Stimulated activated CD4-positive, alpha-beta T cell treated with anti-CD3 and anti-CD28 coated beads, TNF-alpha, amount 100 ng/mL, for 24 hours (primary cell): ENCODE data around the gene SNX22.
A peak's percentile ranks its signal among the peaks of the same experiment; 100 is the strongest.

Experiments used
- DNase-seq, 3 experiments: peaks; one replicate each; pipeline ENCODE4 v3.0.0-alpha.2; 2020; ENCODE audit warnings: low read depth in 3 of 3

Gene SNX22

DNA sequence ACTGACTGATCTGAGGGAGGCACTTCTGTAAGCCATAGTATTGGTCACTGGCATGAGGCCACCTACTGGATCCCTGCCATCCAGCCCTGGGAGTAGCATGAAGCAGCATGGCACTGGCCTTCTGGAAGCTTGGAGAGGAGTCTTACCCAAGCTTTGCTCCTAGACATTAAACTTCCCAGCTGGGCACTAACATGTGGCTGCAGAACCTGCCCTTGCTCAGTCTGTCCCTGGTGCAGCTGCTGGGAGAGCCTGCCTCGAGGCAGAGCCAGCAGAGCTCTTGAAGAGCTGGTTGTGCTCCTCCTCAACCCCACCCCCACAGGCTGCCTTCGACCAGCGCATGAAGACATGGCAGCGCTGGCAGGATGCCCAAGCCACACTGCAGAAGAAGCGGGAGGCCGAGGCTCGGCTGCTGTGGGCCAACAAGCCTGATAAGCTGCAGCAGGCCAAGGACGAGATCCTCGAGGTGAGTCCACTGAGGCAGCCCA lies 17.1 kb upstream of the SNX22 start:
- no peak for DNase-seq

DNA sequence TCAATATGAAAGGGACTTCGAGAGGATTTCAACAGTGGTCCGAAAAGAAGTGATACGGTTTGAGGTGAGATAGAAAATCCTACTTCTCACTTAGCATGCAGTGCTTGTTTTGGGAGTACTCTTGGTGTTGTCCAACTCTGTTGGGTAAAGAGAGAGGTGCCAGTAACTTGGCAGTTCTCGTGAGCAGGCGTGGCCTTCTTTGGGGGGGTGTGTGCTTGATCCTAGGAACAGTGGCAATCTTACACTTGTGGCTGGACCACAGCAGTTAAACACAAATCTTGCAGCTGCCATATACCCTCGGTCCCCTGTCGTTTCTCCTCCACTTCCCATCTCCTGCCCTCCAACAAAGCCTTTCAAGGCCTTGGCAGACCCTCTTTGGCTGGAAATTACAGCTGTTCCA lies 15.2 kb upstream of the SNX22 start:
- DNase-seq, result no peak

DNA sequence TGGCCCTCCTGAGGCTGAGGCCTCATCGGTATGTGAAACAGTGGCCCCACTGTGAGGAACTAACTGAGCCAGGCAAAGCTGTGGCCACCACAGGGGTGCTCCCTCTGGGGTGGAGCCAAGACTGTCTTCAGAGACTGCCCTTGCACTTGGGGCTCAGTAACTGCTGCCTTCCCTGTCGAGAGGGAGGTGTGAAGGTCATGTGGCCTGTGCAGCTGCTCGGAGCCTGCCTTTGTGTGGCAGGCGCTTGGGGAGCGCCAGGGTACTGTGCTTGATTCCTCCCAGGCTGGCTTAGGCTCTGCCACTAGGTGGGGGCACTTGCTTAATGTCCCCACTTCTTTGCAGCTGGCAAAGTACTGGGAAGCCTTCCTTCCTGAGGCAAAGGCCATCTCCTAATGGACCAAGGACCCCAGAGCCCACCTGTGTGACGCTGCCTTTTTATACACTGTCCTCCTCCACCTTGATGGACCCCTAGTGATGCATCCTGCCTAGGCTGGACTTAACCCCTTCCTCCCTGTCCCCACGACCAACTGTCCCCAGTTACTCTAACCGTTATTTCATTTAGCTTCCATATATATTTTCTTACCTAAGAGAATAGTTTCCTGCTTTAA lies 14.2 kb upstream of the SNX22 start:
- no peak for DNase-seq

DNA sequence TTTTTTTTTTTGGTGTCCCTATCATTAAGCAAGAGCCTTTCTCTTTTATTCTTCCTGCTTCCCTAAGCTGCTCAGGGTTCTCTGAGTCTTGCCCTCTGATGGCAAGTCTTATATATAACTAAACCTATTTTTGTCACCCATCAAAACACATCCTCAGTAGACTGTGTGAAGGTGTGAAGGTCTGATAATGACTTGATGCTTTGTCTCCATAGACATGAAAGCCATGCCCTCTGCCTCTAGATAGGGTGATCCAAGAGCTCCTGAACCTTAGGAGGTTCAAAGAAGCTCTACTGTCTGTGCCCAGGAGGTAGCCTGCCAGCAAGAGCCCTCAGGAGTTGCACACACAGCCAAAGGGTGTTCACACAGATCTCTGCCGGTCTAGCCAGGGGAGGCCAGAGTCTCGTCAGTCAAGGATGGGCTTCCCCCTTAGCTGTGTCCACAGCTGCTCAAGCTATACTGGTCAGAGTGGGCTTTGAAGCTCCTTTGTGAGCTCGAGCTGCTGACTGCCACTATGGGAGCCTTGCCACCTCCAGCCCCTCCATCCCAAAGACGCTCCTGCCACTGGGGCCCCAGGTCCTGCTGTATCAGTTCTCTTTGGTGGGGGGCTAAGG lies 13.1 kb upstream of the SNX22 start:
- DNase-seq, result no peak

DNA sequence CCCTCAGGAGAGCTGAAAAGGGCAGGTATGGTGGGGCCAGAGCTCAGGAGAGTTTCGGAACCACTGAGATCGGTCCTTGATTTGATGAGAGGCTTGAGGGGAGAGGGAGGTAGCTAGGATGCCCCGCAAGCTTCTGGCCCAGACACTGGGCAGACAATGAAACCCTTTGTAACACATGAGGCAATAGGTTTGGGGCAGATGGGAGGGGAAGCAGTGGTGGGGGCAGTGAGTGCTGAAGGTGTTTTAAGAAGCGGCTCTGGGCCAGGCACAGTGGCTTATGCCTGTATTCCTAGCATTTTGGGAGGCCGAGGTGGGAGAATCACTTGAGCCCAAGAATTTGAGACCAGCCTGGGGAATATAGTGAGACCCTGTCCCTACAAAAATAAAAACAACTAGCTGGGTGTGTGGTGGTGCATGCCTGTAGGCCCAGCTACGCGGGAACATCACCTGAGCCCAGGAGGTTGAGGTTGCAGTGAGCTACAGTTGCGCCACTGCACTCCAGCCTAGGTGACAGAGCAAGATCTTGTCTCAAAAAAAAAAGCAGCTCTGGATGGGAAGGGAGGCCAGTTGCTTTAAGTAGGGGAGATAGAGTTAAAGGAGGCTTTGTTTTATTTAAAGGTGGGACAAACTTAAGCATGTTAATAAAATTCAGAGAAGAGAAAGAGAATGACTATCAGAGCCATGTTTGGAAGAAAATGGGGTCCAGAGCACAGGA lies 9.6 kb upstream of the SNX22 start:
- DNase-seq, result no peak

DNA sequence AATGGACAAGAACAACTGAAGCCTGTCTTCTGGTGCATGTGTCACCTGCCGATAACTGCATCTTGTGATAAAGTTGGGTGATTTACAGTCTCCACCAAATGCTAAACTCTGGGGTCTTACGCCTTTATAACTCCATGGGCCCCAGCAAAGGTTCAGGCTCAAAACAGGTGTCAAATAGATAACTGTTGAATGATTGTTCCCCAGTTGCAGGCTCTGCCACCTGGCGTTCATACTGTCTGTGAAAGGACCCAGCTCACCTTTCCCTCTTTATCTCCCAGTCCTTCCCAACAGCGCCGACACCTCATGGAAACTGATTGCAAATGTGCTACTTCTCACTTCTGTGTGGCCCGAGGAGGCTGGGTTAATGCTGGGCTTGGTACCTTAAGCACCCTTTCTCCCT lies 8.3 kb upstream of the SNX22 start:
- no peak for DNase-seq

DNA sequence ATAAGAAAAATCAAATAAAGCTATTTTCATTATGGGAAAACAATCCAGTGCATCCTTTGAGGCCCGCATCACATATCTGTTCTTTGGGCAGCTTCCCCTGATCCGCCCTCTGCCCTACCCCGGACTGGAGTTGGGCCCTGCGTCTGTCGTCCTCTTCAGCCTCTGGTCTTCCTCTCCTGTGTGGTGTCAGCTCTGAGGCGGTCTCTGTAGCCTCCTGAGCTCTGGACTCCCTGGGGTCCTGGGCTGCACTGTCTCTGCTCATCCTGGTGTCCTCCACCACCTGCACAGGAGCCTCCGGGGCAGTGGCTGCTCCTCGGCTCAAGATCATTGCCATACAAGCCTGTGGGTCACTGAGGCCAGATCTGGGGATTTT lies 7.4 kb upstream of the SNX22 start:
- DNase-seq, result no peak

DNA sequence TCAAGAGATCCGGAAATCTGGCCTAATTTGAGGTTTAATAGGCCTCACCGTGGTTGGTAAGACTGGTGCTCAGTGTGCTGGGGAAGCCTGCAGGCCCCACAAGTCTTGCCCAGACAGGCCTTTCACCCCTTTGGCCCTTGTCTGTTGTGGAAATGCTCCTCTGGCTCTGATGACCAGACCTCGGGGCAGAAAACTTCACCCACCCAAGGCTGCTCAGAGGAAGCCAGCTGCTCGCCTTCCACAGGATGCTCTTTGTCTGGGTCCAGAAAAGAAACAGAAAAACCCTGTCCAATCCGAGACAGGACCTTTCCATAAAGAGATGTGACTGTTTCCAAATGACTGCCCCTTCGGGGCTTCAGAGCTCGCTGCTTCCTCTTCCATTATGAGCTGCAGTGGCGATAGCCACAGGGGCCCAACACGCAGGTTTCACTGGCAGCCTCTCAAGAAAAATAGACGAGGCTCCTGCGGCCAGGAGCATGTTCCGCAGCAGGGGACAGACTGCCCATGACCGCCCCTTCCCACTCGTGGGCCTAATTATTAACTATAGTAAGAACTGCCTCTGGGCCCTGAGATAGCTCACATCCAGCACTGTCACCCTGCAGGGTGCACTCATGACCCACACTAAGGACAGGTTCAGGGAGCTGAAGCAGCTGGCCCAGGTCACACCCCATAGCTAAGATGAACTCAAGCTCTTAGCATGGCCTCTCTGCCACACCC lies 6.8 kb upstream of the SNX22 start:
- DNase-seq, result no peak

DNA sequence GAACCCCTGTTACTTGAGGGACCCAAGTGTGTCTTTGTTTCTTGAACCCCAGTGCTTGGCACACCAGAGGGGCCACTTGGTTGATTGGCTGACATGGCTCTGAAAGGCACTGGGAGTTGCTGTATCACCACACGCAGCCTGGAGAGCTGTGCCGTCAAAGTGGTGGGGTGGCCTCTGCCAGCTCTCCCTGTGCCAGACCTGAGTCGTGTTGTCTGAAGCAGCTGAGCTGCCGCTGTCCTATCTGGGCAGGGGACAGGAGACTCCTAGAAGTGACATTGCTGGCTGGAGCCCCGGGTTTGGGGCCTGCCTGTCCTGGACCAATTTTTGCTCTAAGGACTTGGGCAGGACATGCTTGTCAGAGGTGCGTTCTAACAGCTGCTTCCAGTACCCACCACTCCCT lies 5.5 kb upstream of the SNX22 start:
- DNase-seq, result no peak

DNA sequence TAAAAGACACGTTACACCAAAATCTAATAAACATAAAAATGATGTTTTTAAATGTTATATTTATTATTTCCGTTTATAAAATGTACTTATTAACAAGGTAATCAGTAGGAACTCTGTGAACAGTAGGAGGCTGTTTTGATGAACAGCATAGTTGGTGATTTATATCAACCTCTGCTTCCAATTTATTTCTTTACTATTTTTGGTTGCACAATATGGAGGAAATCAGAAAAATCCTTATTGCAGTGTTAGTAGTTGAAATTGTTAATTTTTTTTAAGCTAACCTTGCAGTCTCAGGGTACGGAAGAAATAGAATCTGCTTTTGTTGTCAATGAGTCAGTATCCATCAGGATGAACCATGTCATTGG lies 5.0 kb upstream of the SNX22 start:
- no peak for DNase-seq

DNA sequence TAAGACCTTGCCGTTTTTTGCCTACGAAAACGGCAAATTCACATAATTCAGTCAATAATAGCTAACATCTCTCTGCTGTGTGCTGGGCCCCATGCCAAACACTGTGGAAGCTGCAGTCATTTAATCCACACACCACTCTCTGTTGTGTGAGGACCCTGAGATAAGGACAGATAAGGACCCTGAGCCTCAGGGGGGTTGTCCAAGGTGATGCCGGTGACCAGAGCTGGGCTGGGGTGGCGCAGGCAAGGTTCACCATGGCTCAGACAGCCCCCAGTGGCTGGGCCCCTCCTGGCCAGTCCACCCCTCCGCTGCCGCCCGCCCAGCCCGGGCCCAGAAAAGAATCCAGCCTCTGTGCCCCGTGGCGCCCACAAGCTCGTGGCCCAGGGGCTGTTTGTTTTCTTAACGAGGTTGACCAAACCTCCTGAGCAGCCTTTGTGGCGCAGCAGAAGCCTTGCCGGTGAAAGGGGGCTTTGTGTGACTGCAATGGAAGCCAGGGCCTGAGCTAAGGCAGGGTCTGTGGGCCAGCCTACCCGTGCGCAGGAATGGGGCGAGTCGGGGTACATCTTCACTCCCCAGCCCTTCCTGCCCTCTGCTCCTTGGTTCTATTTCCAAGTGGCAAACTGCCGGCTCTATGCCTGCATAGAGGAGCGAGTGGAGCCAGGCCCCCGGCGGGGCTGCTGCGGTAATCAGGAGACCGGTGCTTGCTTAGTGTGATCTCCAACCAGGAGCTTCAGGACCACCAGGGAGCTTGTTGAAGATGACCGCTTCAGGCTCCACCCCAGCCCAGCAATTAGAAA lies 4.4 kb upstream of the SNX22 start:
- no peak for DNase-seq

DNA sequence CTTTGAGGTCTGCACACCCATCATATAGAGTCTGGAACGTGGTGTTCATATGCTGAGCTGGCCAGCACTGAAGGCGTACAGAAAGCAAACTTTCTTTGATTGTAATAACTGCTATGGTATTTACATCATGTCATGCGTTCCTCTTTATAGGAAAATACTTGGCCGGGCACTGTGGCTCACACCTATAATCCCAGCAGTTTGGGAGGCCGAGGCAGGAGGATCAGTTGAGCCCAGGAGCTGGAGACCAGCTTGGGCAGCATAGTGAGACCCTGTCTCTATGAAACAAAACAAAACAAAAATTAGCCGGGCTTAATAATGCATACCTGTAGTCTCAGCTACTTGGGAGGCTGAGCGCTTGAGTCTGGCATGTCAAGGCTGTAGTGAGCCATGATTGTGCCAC lies 3.4 kb upstream of the SNX22 start:
- no peak for DNase-seq

DNA sequence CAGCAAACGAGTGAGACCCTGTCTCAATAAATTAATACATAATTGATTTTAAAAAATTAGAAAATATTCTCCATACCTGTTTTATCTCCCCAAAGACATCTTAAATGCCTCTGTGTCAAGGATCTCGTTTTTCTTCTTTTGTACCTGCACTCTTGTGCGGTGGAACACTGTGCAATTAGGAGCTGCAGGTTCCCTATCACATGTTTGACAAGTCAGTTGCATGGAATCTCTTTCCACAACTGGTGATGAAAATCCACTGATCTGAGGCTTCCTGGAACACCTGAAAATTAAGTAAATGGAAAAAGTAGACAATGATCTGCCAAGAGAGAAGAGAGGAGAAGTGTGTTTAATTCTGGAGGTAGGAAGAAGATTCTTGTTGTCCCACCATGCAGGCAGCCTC lies 3.0 kb upstream of the SNX22 start:
- no peak for DNase-seq

DNA sequence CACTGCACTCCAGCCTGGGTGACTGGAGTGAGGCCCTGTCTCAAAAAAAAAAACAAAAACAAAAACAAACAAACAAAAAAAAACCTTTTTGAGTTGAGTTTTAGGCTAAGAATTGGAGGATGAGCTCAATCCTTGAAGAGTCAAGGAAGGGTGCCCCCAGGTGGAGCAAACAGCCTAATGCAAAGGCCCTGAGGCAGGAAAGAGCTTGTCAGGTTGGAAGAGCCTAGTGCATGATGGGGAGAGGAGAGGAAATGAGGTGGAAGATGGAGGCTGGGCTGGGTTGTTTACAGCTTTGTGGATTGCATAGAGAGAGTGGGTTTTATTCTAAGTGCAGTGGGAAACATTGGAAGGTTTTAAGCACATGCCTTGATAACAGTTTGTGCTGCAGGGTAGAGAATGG lies 2.1 kb upstream of the SNX22 start:
- DNase-seq, result no peak

DNA sequence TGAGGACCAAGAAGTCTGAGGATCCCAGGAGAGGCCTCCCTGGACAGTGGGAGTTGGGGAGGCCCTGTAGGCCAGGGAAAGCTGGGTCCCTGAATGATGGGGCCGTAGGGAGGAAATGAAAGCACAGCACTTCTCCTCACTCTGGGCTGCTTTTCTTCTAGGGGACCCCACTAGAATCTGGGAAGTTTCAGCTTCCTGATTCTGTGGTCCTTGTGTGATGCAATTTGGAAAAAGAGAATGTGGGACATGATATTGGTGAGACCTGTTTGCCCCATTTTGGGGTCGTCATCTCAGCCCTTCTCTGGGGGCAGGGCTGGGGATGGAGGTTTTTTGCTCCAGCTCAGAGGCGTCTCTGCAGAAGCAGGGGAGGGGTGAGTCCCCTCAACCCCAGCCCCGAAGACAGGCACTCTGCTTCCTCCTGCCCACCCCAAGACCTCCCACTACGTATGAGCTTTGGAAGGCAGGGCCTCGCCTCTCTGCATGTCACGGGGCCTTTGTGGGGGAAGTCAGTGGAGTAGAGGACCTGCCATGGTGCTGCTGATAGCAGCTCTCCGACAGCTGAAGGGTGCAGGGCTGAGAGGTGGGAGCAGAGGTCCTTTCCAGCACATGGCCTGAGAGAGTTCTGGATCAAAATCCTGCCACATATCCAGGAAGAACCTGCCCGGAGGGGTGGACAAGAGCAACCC lies 1.5 kb upstream of the SNX22 start:
- no peak for DNase-seq

DNA sequence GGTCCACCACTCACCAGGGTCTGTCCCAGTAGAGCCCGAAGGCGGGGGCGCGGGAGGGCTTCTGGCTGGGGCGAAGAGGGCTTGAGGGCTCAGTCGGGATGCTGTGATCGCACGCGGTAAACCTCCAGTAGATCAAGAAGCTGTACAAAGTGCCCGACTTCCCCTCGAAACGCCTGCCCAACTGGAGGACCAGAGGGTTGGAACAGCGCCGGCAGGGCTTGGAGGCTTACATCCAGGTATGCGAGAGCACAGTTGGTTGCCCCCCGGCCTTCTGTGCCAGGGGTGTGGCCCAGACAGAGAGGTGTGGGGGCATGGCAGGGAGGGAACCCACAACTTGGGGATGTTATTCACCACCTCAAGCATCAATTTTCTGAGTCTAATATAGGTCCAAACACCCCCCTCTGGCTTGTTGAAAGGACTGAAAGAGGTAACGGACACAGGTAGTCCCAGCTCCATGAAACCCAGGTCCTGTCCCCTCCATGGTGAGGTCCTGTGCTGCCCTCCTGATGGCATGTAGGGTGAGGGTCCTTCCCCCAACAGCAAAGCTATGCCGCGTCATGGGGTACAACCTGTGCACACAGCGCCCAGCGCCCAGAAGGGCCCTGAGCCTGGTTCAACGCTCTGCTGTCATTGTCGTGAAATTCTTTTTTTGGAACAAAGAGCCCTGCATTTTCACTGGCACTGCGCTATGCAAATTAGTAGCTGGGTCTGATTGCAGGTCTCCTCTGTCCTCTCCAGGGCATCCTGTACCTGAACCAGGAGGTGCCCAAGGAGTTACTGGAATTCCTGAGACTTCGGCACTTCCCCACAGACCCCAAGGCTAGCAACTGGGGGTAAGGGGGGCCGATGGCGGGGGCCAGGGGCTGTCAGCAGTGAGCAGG lies 1.2 kb downstream of the SNX22 start:
- DNase-seq, result no peak

DNA sequence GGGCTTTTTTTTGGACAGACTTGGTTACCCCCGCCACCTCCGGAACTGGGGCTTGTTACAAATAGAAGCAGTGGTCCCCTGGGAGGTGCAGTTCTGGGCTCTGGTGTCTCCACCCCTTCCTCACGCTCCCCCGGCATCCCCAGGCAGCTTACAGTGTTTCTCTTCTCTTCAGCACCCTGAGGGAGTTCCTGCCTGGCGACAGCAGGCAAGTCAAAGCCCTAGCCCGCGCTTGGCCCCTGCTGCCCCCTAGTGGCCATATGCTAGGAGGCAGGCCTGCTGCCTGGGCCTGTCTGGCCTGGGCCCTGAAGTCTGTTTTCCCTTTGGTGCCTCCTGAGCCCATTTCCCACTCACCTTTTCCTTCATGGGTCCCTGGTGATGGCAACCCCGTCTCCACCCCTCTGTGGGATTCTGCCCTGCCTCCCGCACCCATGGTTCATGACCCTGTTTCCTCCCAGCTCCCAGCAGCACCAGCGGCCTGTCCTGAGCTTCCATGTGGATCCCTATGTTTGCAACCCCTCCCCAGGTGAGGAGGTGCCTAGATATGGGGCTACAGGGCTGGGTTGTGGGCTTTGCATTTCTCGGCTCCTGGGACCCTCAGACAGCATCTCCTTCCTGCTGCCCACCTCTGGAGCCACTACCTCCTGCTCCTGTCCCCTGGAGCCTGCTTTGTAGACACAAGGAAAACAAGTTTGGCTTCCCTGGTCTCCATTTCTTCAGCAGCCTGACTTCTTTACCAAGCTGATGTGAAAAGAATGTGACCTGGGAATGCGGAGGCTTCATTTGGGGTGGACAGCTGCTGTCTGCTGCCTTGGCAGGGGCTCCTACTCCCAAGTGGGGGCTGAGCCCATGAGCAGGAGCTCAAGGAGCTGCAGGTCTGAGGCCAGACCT lies 2.2 kb downstream of the SNX22 start:
- peak; percentile 83 to 90 (median 84) for DNase-seq

DNA sequence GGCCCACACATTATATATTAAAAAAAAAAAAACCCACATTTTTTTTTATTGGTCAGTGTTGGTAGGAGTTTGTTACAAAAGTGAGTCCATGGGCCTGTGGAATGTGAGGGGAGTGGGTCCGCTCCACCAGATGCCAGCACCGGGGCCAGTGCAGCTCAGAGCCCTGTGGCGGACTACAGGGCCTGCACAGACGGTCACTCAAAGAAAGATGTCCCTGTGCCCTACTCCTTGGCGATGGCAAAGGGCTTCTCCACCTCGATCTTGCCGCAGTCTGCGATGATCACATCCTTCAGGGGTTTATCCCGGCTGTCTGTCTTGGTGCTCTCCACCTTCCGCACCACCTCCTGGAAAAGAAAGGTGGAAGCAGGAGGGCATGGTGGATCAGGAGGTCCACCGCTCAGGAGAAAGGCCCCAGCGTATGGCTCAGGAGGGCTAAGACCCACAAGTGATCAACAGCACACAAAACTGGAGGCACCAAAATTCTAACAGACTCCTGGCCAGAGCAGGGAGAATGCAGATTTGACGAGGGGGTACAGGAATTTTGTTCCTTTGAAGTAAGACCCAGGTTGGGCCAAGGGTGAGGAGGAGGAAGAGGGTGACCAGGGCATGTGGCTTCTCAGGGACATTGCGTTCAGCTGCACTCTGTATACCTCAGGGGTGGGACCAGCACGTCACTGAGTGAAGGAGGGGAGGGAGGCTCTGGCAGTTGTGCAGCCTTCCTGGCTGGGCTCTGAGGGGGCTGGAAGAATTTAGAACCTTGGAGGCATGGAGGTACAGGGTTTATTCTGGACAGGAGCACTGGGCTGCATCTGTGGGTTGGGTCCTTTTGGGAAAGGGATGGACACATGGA lies 4.5 kb downstream of the SNX22 start:
- no peak for DNase-seq
